AG09319 (cell line): ENCODE results near the gene RNF213.

ENCODE experiments used
- DNase-seq: peaks from one replicate; pipeline ENCODE4 v3.0.0-alpha.2; 2010; ENCODE audit warnings: low read depth; ENCODE audit errors: extremely low read depth
- CTCF ChIP-seq: IDR thresholded peaks from 2 replicates; pipeline ENCODE4 v1.5.1; 2011; ENCODE audit warnings: low read depth, mild to moderate bottlenecking, inconsistent platforms, low read length, moderate library complexity

The RNF213 gene

GRCh38 chr17:80362428-80363119 is 101.9 kb downstream of the RNF213 start:
- no peak for TF ChIP-seq CTCF
- DNase-seq, result peak; percentile 7

GRCh38 chr17:80363120-80363515 is 102.5 kb downstream of the RNF213 start:
- DNase-seq, result no peak
- no peak for TF ChIP-seq CTCF

GRCh38 chr17:80363518-80364090 is 103.0 kb downstream of the RNF213 start:
- TF ChIP-seq CTCF, result no peak

GRCh38 chr17:80364091-80364691 is 103.5 kb downstream of the RNF213 start:
- DNase-seq, result no peak
- peak; percentile 8 for TF ChIP-seq CTCF

More at GRCh38 chr17:80363518-80364090, 103.0 kb downstream of the RNF213 start:
- DNase-seq, result no peak

GRCh38 chr17:80365001-80365965 is 104.6 kb downstream of the RNF213 start:
- no peak for DNase-seq

GRCh38 chr17:80365983-80366382 is 105.3 kb downstream of the RNF213 start:
- no peak for DNase-seq
- TF ChIP-seq CTCF, result no peak

More at GRCh38 chr17:80365001-80365965, 104.6 kb downstream of the RNF213 start:
- no peak for TF ChIP-seq CTCF
